H9 (cell line): Measurements from ENCODE around the gene MAP3K7. TPM values are rescaled to one million over a fixed set of nuclear protein-coding genes. Genes with fewer than 3 reads are reported as not detected.

Experiments
- DNase-seq: peaks from one replicate; pipeline ENCODE4 v3.0.0-alpha.2; 2017
- H2AFZ ChIP-seq: one replicate; pipeline ENCODE4 v1.6.1; 2013; ENCODE audit warnings: mild to moderate bottlenecking, low read length, control low read depth, moderate library complexity
- H2AK5ac ChIP-seq: 2 replicates; pipeline ENCODE4 v1.6.1; 2013; ENCODE audit warnings: low read length, control low read depth, mixed read lengths; ENCODE audit not compliant: insufficient read length
- H2BK120ac ChIP-seq: one replicate; pipeline ENCODE4 v1.6.1; 2013; ENCODE audit warnings: low read depth, mild to moderate bottlenecking, low read length, control low read depth, inconsistent platforms; ENCODE audit not compliant: poor library complexity, severe bottlenecking
- H2BK12ac ChIP-seq: 2 replicates; pipeline ENCODE4 v1.6.1; 2013; ENCODE audit warnings: low read length, control low read depth, mixed read lengths, low read depth; ENCODE audit not compliant: insufficient read length
- H2BK15ac ChIP-seq: 2 replicates; pipeline ENCODE4 v1.6.1; 2013; ENCODE audit warnings: low read depth, low read length, control low read depth
- H2BK20ac ChIP-seq: one replicate; pipeline ENCODE4 v1.6.1; 2013; ENCODE audit warnings: low read depth, mild to moderate bottlenecking, low read length, control low read depth, inconsistent platforms; ENCODE audit not compliant: poor library complexity, severe bottlenecking
- H2BK5ac ChIP-seq: 2 replicates; pipeline ENCODE4 v1.6.1; 2013; ENCODE audit warnings: low read length, control low read depth, mixed read lengths; ENCODE audit not compliant: insufficient read length
- H3K14ac ChIP-seq: 2 replicates; pipeline ENCODE4 v1.6.1; 2013; ENCODE audit warnings: low read length, control low read depth; ENCODE audit not compliant: insufficient read depth
- H3K18ac ChIP-seq: 2 replicates; pipeline ENCODE4 v1.6.1; 2013; ENCODE audit warnings: low read depth, mild to moderate bottlenecking, mixed read lengths, low read length, control low read depth; ENCODE audit not compliant: insufficient read length
- H3K23ac ChIP-seq: 2 replicates; pipeline ENCODE4 v1.6.1; 2013; ENCODE audit warnings: low read length, control low read depth, mixed read lengths, low read depth; ENCODE audit not compliant: insufficient read length
- H3K23me2 ChIP-seq: 2 replicates; pipeline ENCODE4 v1.6.1; 2013; ENCODE audit warnings: low read depth, mild to moderate bottlenecking, mixed read lengths, low read length, control low read depth; ENCODE audit not compliant: insufficient read length, poor library complexity, severe bottlenecking
- H3K27ac ChIP-seq: 2 replicates; pipeline ENCODE4 v1.5.1; 2013; ENCODE audit warnings: low read length, control low read depth, mixed read lengths, low read depth; ENCODE audit not compliant: insufficient read length
- H3K27me3 ChIP-seq: 2 replicates; pipeline ENCODE4 v1.6.1; 2013; ENCODE audit warnings: low read length, control low read depth, inconsistent platforms; ENCODE audit not compliant: insufficient read depth
- H3K4ac ChIP-seq: 2 replicates; pipeline ENCODE4 v1.6.1; 2013; ENCODE audit warnings: low read depth, mild to moderate bottlenecking, control low read depth, inconsistent platforms, low read length, moderate library complexity
- H3K4me1 ChIP-seq: 2 replicates; pipeline ENCODE4 v1.6.1; 2013; ENCODE audit warnings: low read length, control low read depth, inconsistent platforms; ENCODE audit not compliant: insufficient read depth
- H3K4me2 ChIP-seq: 2 replicates; pipeline ENCODE4 v1.6.1; 2013; ENCODE audit warnings: low read length, control low read depth, mixed read lengths; ENCODE audit not compliant: insufficient read length, insufficient read depth
- H3K56ac ChIP-seq: 2 replicates; pipeline ENCODE4 v1.6.1; 2013; ENCODE audit warnings: low read depth, mild to moderate bottlenecking, mixed read lengths, low read length, control low read depth; ENCODE audit not compliant: insufficient read length
- H3K79me1 ChIP-seq: 2 replicates; pipeline ENCODE4 v1.6.1; 2013; ENCODE audit warnings: low read depth, mild to moderate bottlenecking, moderate library complexity, low read length, control low read depth, inconsistent platforms; ENCODE audit not compliant: insufficient read depth, poor library complexity, severe bottlenecking
- H3K79me2 ChIP-seq: 2 replicates; pipeline ENCODE4 v1.6.1; 2013; ENCODE audit warnings: low read length, control low read depth, inconsistent platforms; ENCODE audit not compliant: insufficient read depth
- H3K9ac ChIP-seq: 2 replicates; pipeline ENCODE4 v1.6.1; 2013; ENCODE audit warnings: low read length, control low read depth, mixed read lengths; ENCODE audit not compliant: insufficient read length; ENCODE audit errors: extremely low read depth
- H3K9me3 ChIP-seq: one replicate; pipeline ENCODE4 v1.6.1; 2013; ENCODE audit warnings: low read depth, low read length, inconsistent platforms; ENCODE audit not compliant: control insufficient read depth
- H3T11ph ChIP-seq: one replicate; pipeline ENCODE4 v1.6.1; 2013; ENCODE audit warnings: mild to moderate bottlenecking, low read length, control low read depth, inconsistent platforms
- H4K20me1 ChIP-seq: one replicate; pipeline ENCODE4 v1.6.1; 2013; ENCODE audit not compliant: control insufficient read depth, insufficient read length, insufficient read depth
- H4K5ac ChIP-seq: 2 replicates; pipeline ENCODE4 v1.6.1; 2013; ENCODE audit warnings: low read depth, mild to moderate bottlenecking, mixed read lengths, low read length, control low read depth; ENCODE audit not compliant: insufficient read length
- H4K8ac ChIP-seq: replicated peaks from 2 replicates; pipeline ENCODE4 v1.6.1; 2013; ENCODE audit warnings: low read length, control low read depth, mixed read lengths, low read depth; ENCODE audit not compliant: insufficient read length
- H4K91ac ChIP-seq: 2 replicates; pipeline ENCODE4 v1.6.1; 2013; ENCODE audit warnings: low read depth, mild to moderate bottlenecking, moderate library complexity, mixed read lengths, low read length, control low read depth; ENCODE audit not compliant: insufficient read length
- H3K27ac Mint-ChIP-seq, 3 experiments: 2 replicates in 2 of 3; 3 replicates in 1 of 3; pipeline ENCODE4 v1.8.0; 2020 to 2021; ENCODE audit warnings: mixed read lengths in 3 of 3, mild to moderate bottlenecking in 1 of 3, moderate library complexity in 1 of 3
- H3K27me3 Mint-ChIP-seq: 2 replicates; pipeline ENCODE4 v1.8.0; 2021; ENCODE audit warnings: low read depth, mild to moderate bottlenecking, moderate library complexity, mixed read lengths
- H3K36me3 Mint-ChIP-seq, 3 experiments: 2 replicates in 2 of 3; 3 replicates in 1 of 3; pipeline ENCODE4 v1.8.0; 2020 to 2021; ENCODE audit warnings: low read depth in 3 of 3, mixed read lengths in 3 of 3; ENCODE audit not compliant: insufficient read depth in 1 of 3
- H3K4me1 Mint-ChIP-seq, 2 experiments: 2 replicates each; pipeline ENCODE4 v1.8.0; 2020; ENCODE audit warnings: mixed read lengths in 2 of 2
- H3K4me3 Mint-ChIP-seq, 2 experiments: 2 replicates in 1 of 2; 3 replicates in 1 of 2; pipeline ENCODE4 v1.8.0; 2020 to 2021; ENCODE audit warnings: mild to moderate bottlenecking in 2 of 2, mixed read lengths in 2 of 2, moderate library complexity in 1 of 2
- H3K9me3 Mint-ChIP-seq, 2 experiments: 2 replicates in 1 of 2; 3 replicates in 1 of 2; pipeline ENCODE4 v1.8.0; 2020; ENCODE audit warnings: mild to moderate bottlenecking in 2 of 2, mixed read lengths in 2 of 2, moderate library complexity in 1 of 2
- WGBS: extraction: QIAGEN DNeasy Blood & Tissue Kit; methylation state at CpG from one replicate; pipeline ENCODE4 v1.1.7; 2013; ENCODE audit warnings: missing lambda C conversion rate, low lambda C conversion rate, mixed read lengths; ENCODE audit not compliant: insufficient read length; ENCODE audit errors: extremely low coverage; 5-methylcytosine and 5-hydroxymethylcytosine counted together
- total RNA-seq: library from RNA; stranded (reverse); gene quantifications from 2 replicates; pipeline ENCODE4 v1.2.1, GENCODE V29; 2021
- TF ChIP-seq, protein P1 (sequence below): fragments of 200-600 bp; sonication (generic); conservative IDR thresholded peaks from 3 replicates; pipeline ENCODE4 v1.8.0; 2021; ENCODE audit warnings: antibody characterized with exemption, mild to moderate bottlenecking

The MAP3K7 gene
- total RNA-seq, 1 experiment from 2014 or later, result 31.3 TPM

DNA sequence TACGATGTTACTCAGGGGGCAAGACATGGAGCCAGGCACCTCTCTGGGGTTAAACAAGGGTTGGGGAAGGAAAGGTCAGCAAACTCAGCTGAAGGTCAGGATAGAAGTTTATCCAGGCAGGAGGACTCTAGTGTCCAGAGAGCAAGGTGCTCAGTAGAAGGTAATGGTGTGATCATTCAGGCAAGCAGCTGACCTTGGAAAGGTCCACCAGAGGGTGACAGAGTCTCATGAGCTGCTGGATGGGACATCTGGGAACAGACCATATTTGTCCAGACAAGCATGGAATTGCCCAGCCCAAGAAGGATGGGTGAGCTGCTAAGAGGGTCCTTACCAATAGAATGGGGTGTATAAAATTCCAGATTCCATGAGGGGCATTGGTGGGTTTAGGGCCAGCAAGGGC, 89.5 kb downstream of the MAP3K7 start:
- Histone ChIP-seq H4K91ac (no peak overlapping the region), H3K23ac (no peak overlapping the region), H3K4ac (no peak overlapping the region), H3K27me3 (no peaks in the 10 kb centered on the region), H2BK15ac (no peak overlapping the region), H3K4me1 (peaks cover 17% of the 10 kb centered on the region), H2AFZ (no peak overlapping the region), H3K4me2 (no peak overlapping the region), H3K56ac (no peak overlapping the region), H3K79me2 (no peaks in the 10 kb centered on the region), H3K18ac (no peak overlapping the region), H4K5ac (no peak overlapping the region), H3K9me3 (no peaks in the 10 kb centered on the region), H3T11ph (no peak overlapping the region), H4K20me1 (no peaks in the 10 kb centered on the region), H2BK120ac (no peak overlapping the region), H3K27ac (no peak overlapping the region), H3K23me2 (peaks cover 2% of the 10 kb centered on the region), H3K14ac (no peak overlapping the region), H2BK20ac (no peak overlapping the region), H3K79me1 (no peaks in the 10 kb centered on the region), H4K8ac (no peak overlapping the region), H2BK12ac (no peak overlapping the region), H2AK5ac (no peak overlapping the region), H2BK5ac (no peak overlapping the region), H3K9ac (no peak overlapping the region)
- H3K9me3 Mint-ChIP-seq, result peaks cover 0 to 2% of the 10 kb centered on the region in 2 experiments; a peak in 1 of 5 replicates
- H3K27me3 Mint-ChIP-seq, result no peaks in the 10 kb centered on the region
- no peak overlapping the region for H3K4me3 Mint-ChIP-seq
- WGBS, result no CpG with 5 or more reads among the region's 1 CpG
- DNase-seq, result no peak
- peaks cover 0 to 8% (median 2%) of the 10 kb centered on the region in 3 experiments; a peak in 3 of 7 replicates for H3K36me3 Mint-ChIP-seq
- TF ChIP-seq, protein P1, sequence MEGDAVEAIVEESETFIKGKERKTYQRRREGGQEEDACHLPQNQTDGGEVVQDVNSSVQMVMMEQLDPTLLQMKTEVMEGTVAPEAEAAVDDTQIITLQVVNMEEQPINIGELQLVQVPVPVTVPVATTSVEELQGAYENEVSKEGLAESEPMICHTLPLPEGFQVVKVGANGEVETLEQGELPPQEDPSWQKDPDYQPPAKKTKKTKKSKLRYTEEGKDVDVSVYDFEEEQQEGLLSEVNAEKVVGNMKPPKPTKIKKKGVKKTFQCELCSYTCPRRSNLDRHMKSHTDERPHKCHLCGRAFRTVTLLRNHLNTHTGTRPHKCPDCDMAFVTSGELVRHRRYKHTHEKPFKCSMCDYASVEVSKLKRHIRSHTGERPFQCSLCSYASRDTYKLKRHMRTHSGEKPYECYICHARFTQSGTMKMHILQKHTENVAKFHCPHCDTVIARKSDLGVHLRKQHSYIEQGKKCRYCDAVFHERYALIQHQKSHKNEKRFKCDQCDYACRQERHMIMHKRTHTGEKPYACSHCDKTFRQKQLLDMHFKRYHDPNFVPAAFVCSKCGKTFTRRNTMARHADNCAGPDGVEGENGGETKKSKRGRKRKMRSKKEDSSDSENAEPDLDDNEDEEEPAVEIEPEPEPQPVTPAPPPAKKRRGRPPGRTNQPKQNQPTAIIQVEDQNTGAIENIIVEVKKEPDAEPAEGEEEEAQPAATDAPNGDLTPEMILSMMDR, result peak; percentile 34; the same call in 2 of the 3 replicates
- peak overlapping the region in 1 of 3 experiments; percentile 69; a peak in 4 of 7 replicates for H3K27ac Mint-ChIP-seq
- peaks cover 66 to 69% of the 10 kb centered on the region in 2 experiments for H3K4me1 Mint-ChIP-seq
